Neuronal stem cell (in vitro differentiated cells): ENCODE data around the gene ANKDD1B.

Experiments
- DNase-seq: peaks from one replicate; pipeline ENCODE4 v3.0.0-alpha.2; 2013; ENCODE audit warnings: low spot score
- H2AFZ ChIP-seq: one replicate; pipeline ENCODE4 v1.6.1; 2013; ENCODE audit warnings: mild to moderate bottlenecking, low read length, inconsistent platforms
- H2AK5ac ChIP-seq: 2 replicates; pipeline ENCODE4 v1.6.1; 2013; ENCODE audit warnings: low read depth, mild to moderate bottlenecking, inconsistent platforms, low read length, moderate library complexity, mixed read lengths
- H2BK120ac ChIP-seq: 2 replicates; pipeline ENCODE4 v1.6.1; 2013; ENCODE audit warnings: low read depth, mild to moderate bottlenecking, inconsistent platforms, low read length, moderate library complexity, mixed read lengths
- H2BK12ac ChIP-seq: one replicate; pipeline ENCODE4 v1.6.1; 2013; ENCODE audit warnings: low read length, inconsistent platforms
- H2BK15ac ChIP-seq: 2 replicates; pipeline ENCODE4 v1.6.1; 2013; ENCODE audit warnings: mild to moderate bottlenecking, low read length, inconsistent platforms, mixed read lengths
- H2BK5ac ChIP-seq: one replicate; pipeline ENCODE4 v1.6.1; 2013; ENCODE audit warnings: inconsistent platforms, mild to moderate bottlenecking, low read length, moderate library complexity
- H3K14ac ChIP-seq: one replicate; pipeline ENCODE4 v1.6.1; 2013; ENCODE audit warnings: low read length, inconsistent platforms
- H3K18ac ChIP-seq: 2 replicates; pipeline ENCODE4 v1.6.1; 2013; ENCODE audit warnings: low read length, inconsistent platforms
- H3K23ac ChIP-seq: 2 replicates; pipeline ENCODE4 v1.6.1; 2013; ENCODE audit warnings: low read depth, mild to moderate bottlenecking, mixed read lengths, low read length, inconsistent platforms; ENCODE audit not compliant: poor library complexity
- H3K27ac ChIP-seq: replicated peaks from 3 replicates; pipeline ENCODE4 v1.5.1; 2013; ENCODE audit warnings: low read length, inconsistent platforms
- H3K27me3 ChIP-seq, 3 experiments: 2 replicates each; pipeline ENCODE4 v1.6.1; 2013; ENCODE audit warnings: low read length in 3 of 3, mild to moderate bottlenecking in 2 of 3, inconsistent platforms in 1 of 3, low read depth in 1 of 3, mixed read lengths in 1 of 3, moderate library complexity in 1 of 3; ENCODE audit not compliant: control insufficient read depth in 3 of 3, insufficient read depth in 3 of 3
- H3K36me3 ChIP-seq, 2 donors: replicated peaks in 1 of 2; 2 replicates each; pipeline ENCODE4 v1.6.1; 2013; ENCODE audit warnings: low read length in 2 of 2; ENCODE audit not compliant: control insufficient read depth in 2 of 2, insufficient read depth in 2 of 2
- H3K4ac ChIP-seq: 2 replicates; pipeline ENCODE4 v1.6.1; 2013; ENCODE audit warnings: inconsistent platforms, mild to moderate bottlenecking, low read length, moderate library complexity
- H3K4me1 ChIP-seq, 2 donors: 1 replicate in 1 of 2; 2 replicates in 1 of 2; pipeline ENCODE4 v1.6.1; 2013; ENCODE audit warnings: low read length in 2 of 2, low read depth in 1 of 2; ENCODE audit not compliant: control insufficient read depth in 2 of 2, insufficient read depth in 1 of 2
- H3K4me2 ChIP-seq: one replicate; pipeline ENCODE4 v1.6.1; 2013; ENCODE audit warnings: mild to moderate bottlenecking, low read length, inconsistent platforms; ENCODE audit not compliant: insufficient read depth, poor library complexity, severe bottlenecking
- H3K4me3 ChIP-seq, 2 donors: 2 replicates each; pipeline ENCODE4 v1.5.1; 2013; ENCODE audit warnings: low read length in 2 of 2, mild to moderate bottlenecking in 2 of 2, inconsistent platforms in 1 of 2, moderate library complexity in 1 of 2
- H3K79me1 ChIP-seq: one replicate; pipeline ENCODE4 v1.6.1; 2013; ENCODE audit warnings: low read depth, mild to moderate bottlenecking, inconsistent platforms, low read length, moderate library complexity
- H3K9ac ChIP-seq: one replicate; pipeline ENCODE4 v1.6.1; 2013; ENCODE audit warnings: mild to moderate bottlenecking, low read depth, low read length, inconsistent platforms; ENCODE audit not compliant: poor library complexity
- H3K9me3 ChIP-seq, 2 donors: replicated peaks in 1 of 2; 2 replicates each; pipeline versions ENCODE3 to v1.6.1; 2013; ENCODE audit warnings: low read length in 2 of 2, mild to moderate bottlenecking in 2 of 2, inconsistent platforms in 1 of 2, low read depth in 1 of 2, mixed read lengths in 1 of 2, moderate library complexity in 1 of 2; ENCODE audit not compliant: control insufficient read depth in 2 of 2, insufficient read depth in 1 of 2
- H4K8ac ChIP-seq: one replicate; pipeline ENCODE4 v1.6.1; 2013; ENCODE audit warnings: low read depth, mild to moderate bottlenecking, inconsistent platforms, low read length, moderate library complexity
- H4K91ac ChIP-seq: one replicate; pipeline ENCODE4 v1.6.1; 2013; ENCODE audit warnings: low read length, low read depth, mild to moderate bottlenecking, inconsistent platforms; ENCODE audit not compliant: poor library complexity
- WGBS, 2 donors: extraction: QIAGEN DNeasy Blood & Tissue Kit; methylation state at CpG; one replicate each; pipeline ENCODE4 v1.1.7; 2013; ENCODE audit warnings: missing lambda C conversion rate in 2 of 2, mixed read lengths in 1 of 2; ENCODE audit not compliant: insufficient read length in 2 of 2, insufficient replicate concordance in 1 of 2; ENCODE audit errors: extremely low coverage in 2 of 2; 5-methylcytosine and 5-hydroxymethylcytosine counted together

The ANKDD1B gene

DNA sequence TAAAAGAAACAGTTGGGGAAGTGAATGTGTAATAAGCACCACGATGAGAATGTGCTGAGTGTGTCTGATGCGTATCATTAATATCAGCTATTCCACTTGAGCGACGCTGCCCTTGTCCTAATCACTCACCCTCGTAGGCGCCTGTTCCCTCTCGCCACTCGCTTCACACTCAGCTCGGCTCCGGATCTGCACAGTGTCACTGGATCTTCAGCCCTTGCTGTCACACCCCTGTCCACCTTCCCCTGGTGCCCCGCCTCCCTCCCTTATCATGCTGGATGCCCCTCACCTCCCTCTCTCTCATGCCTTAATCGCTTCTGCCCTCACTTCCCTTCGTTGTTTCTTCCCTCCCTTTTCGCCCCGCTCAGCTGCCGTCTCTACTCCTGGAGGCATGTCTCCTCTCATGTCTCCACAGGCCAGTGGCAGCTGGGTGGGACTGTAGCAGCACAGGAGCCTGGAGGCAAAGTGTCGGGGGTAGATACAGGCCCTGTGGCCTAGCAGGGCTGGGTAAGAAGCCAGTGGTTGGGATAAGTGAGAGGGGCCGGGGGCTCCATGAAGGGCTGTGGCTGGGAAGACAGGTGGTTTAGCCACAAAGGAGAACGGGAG, 43.5 kb downstream of the ANKDD1B start:
- DNase-seq: no peak
- Histone ChIP-seq H3K4me3 (peak overlapping the region in 1 of 2 donors; percentile 45), H3K9me3 (no peaks in the 10 kb centered on the region), H2AFZ (peak overlapping the region; percentile 51), H3K27ac (no peak overlapping the region), H2BK12ac (no peak overlapping the region), H2BK120ac (no peak overlapping the region), H3K27me3 (no peaks in the 10 kb centered on the region), H3K4ac (no peak overlapping the region), H3K9ac (no peak overlapping the region), H3K23ac (no peak overlapping the region), H4K8ac (no peak overlapping the region), H2BK15ac (no peak overlapping the region), H2BK5ac (no peak overlapping the region), H4K91ac (no peak overlapping the region), H3K4me2 (no peak overlapping the region), H2AK5ac (no peak overlapping the region), H3K36me3 (no peaks in the 10 kb centered on the region), H3K18ac (peak overlapping the region; percentile 69), H3K79me1 (no peaks in the 10 kb centered on the region), H3K4me1 (peaks cover 0 to 14% of the 10 kb centered on the region in 2 donors), H3K14ac (no peak overlapping the region)
- WGBS, 2 donors: no CpG with 5 or more reads among the region's 19 CpGs

DNA sequence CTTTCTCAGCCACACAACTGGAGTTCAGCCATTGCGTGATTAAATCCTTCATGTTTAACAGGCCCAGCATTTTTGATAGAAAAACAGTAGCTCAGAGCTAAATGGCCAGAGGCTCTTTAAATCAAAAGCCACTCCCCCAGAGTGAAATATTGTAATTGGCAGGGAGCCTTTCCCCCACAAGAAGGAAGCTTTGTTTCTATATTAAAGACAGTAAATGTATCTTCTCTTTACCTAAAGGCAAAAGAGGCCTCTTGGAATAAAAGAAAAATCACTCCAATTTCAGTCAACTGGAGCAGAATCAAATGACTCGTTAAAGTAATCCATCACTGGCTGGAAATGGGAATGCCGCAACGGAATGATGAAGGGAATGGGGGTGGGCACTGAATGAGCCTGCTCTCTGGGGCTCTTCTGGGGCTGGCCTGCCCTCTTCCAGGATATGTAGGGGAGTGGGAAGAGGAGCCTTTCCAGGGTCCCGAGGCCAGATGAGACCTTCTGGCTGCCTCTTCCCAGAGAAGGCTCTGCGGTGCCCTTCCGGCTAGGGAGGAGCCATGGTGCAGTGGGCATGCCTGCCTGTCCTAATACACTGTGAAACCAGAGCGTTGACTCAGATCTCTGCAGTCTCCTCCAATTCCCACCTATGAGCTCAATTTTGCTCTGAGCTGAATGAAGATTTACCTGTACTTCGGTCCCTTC, 45.2 kb downstream of the ANKDD1B start:
- Histone ChIP-seq H3K9ac (no peak overlapping the region), H2BK5ac (no peak overlapping the region), H3K18ac (peak overlapping the region; percentile 24), H3K14ac (no peak overlapping the region), H3K4me1 (peaks cover 0 to 14% of the 10 kb centered on the region in 2 donors), H3K4ac (no peak overlapping the region), H2BK15ac (no peak overlapping the region), H3K23ac (no peak overlapping the region), H3K27ac (no peak overlapping the region), H2AFZ (peak overlapping the region; percentile 85), H3K4me3 (peak overlapping the region in 1 of 2 donors; percentile 1), H4K8ac (no peak overlapping the region), H3K36me3 (no peaks in the 10 kb centered on the region), H2BK12ac (no peak overlapping the region), H3K27me3 (no peaks in the 10 kb centered on the region), H4K91ac (no peak overlapping the region), H3K4me2 (no peak overlapping the region), H2BK120ac (no peak overlapping the region), H3K79me1 (no peaks in the 10 kb centered on the region), H2AK5ac (no peak overlapping the region), H3K9me3 (no peaks in the 10 kb centered on the region)
- no CpG with 5 or more reads among the region's 9 CpGs for WGBS, 2 donors
- no peak for DNase-seq

DNA sequence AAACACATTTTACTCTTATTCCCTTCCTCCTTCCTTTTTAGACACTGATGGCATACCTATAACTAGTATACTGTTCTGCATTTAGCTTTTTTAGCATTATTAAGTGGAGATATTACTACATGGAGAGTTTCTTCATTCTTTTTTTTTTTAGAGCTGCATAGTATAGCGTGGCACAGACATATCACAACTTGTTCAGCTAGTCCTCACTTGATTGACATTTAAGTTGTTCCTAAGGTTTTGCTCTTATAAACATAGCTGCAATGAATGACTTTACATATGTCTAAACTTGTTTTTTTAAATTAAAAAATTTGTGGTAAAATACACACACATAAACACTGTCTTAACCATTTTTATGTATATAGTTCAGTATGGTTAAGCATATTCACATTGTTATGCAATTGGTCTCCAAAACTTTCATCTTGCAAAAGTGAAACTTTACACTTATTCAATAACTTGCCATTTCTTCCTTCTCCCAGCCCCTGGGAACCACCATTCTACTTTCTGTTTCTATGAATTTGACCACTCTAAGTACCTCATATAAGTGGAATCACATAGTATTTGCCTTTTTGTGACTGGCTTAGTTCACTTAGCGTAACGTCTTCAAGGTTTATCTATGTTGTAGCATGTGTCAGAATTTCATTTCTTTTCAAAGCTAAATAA, 48.7 kb downstream of the ANKDD1B start:
- Histone ChIP-seq H2AFZ (no peak overlapping the region), H3K36me3 (no peaks in the 10 kb centered on the region), H3K79me1 (no peaks in the 10 kb centered on the region), H2BK120ac (no peak overlapping the region), H2BK15ac (no peak overlapping the region), H3K4me3 (no peak overlapping the region), H3K23ac (no peak overlapping the region), H3K27ac (no peak overlapping the region), H3K18ac (no peak overlapping the region), H3K27me3 (no peaks in the 10 kb centered on the region), H2AK5ac (no peak overlapping the region), H3K14ac (no peak overlapping the region), H3K9me3 (no peaks in the 10 kb centered on the region), H4K8ac (no peak overlapping the region), H3K9ac (no peak overlapping the region), H4K91ac (no peak overlapping the region), H3K4ac (no peak overlapping the region), H3K4me1 (peaks cover 0 to 19% of the 10 kb centered on the region in 2 donors), H3K4me2 (no peak overlapping the region), H2BK5ac (no peak overlapping the region), H2BK12ac (no peak overlapping the region)
- no peak for DNase-seq
- no CpG with 5 or more reads among the region's 3 CpGs for WGBS, 2 donors
